ENCODE measurements around the gene ACSBG1.

The ACSBG1 gene

GRCh38 chr15:78237146-78237545, 2.8 kb upstream of the ACSBG1 start:
- no peak overlapping the region for H3K4me3 ChIP-seq (ENCODE audit: low read depth in 1 of 2, low read length in 2 of 2)
- DNase-seq, result no peak
- no peak overlapping the region for H2AFZ ChIP-seq (ENCODE audit: low read depth, low read length)
- TF ChIP-seq EZH2 (IDR thresholded peaks at IDR 0.05; ENCODE audit: borderline replicate concordance, low read depth, low read length, severe bottlenecking) (no peak), CTCF (IDR thresholded peaks at IDR 0.05; ENCODE audit: borderline replicate concordance, extremely low read depth, low read length, poor library complexity, severe bottlenecking) (no peak)
- H3K36me3 ChIP-seq (ENCODE audit: insufficient read depth, low read length), result no peaks in the 10 kb centered on the region
- peaks cover 3% of the 10 kb centered on the region for H3K27me3 ChIP-seq (ENCODE audit: insufficient read depth, low read length, poor library complexity)
- no peaks in the 10 kb centered on the region for H3K79me2 ChIP-seq (ENCODE audit: insufficient read depth, low read length)
- H3K9me3 ChIP-seq (ENCODE audit: insufficient read depth, low read length, severe bottlenecking), result no peaks in the 10 kb centered on the region
- H3K27ac ChIP-seq (ENCODE audit: low read length), result no peak overlapping the region
- no peak for ATAC-seq (ENCODE audit: insufficient read depth, low read depth)
- no peaks in the 10 kb centered on the region for H3K4me1 ChIP-seq (ENCODE audit: insufficient read depth, low read length)
- H4K20me1 ChIP-seq (ENCODE audit: insufficient read depth, low read length), result no peaks in the 10 kb centered on the region
- no peak overlapping the region for H3K9ac ChIP-seq (ENCODE audit: low read depth, low read length)
- H3K4me2 ChIP-seq (ENCODE audit: insufficient read depth, low read length), result no peak overlapping the region

GRCh38 chr15:78236491-78236890, 2.1 kb upstream of the ACSBG1 start:
- H3K27me3 ChIP-seq (ENCODE audit: insufficient read depth, low read length, poor library complexity), result peaks cover 3% of the 10 kb centered on the region
- DNase-seq (no peak), ATAC-seq (ENCODE audit: insufficient read depth, low read depth) (no peak)
- no peaks in the 10 kb centered on the region for H4K20me1 ChIP-seq (ENCODE audit: insufficient read depth, low read length)
- TF ChIP-seq EZH2 (IDR thresholded peaks at IDR 0.05; ENCODE audit: borderline replicate concordance, low read depth, low read length, severe bottlenecking) (no peak), CTCF (IDR thresholded peaks at IDR 0.05; ENCODE audit: borderline replicate concordance, extremely low read depth, low read length, poor library complexity, severe bottlenecking) (no peak)
- no peak overlapping the region for H3K4me3 ChIP-seq (ENCODE audit: low read depth in 1 of 2, low read length in 2 of 2)
- no peaks in the 10 kb centered on the region for H3K4me1 ChIP-seq (ENCODE audit: insufficient read depth, low read length)
- no peak overlapping the region for H3K27ac ChIP-seq (ENCODE audit: low read length)
- H2AFZ ChIP-seq (ENCODE audit: low read depth, low read length), result no peak overlapping the region
- no peak overlapping the region for H3K4me2 ChIP-seq (ENCODE audit: insufficient read depth, low read length)
- no peaks in the 10 kb centered on the region for H3K9me3 ChIP-seq (ENCODE audit: insufficient read depth, low read length, severe bottlenecking)
- H3K79me2 ChIP-seq (ENCODE audit: insufficient read depth, low read length), result no peaks in the 10 kb centered on the region
- H3K36me3 ChIP-seq (ENCODE audit: insufficient read depth, low read length), result no peaks in the 10 kb centered on the region
- no peak overlapping the region for H3K9ac ChIP-seq (ENCODE audit: low read depth, low read length)

- no peak for ATAC-seq (ENCODE audit: insufficient read depth, low read depth)
- no peak for TF ChIP-seq EZH2 (IDR thresholded peaks at IDR 0.05; ENCODE audit: borderline replicate concordance, low read depth, low read length, severe bottlenecking)
- no peak for TF ChIP-seq CTCF (IDR thresholded peaks at IDR 0.05; ENCODE audit: borderline replicate concordance, extremely low read depth, low read length, poor library complexity, severe bottlenecking)
- Histone ChIP-seq H3K79me2 (ENCODE audit: insufficient read depth, low read length) (no peaks in the 10 kb centered on the region), H3K4me3 (ENCODE audit: low read depth in 1 of 2, low read length in 2 of 2) (no peak overlapping the region), H3K27me3 (ENCODE audit: insufficient read depth, low read length, poor library complexity) (peaks cover 3% of the 10 kb centered on the region), H4K20me1 (ENCODE audit: insufficient read depth, low read length) (no peaks in the 10 kb centered on the region), H3K36me3 (ENCODE audit: insufficient read depth, low read length) (no peaks in the 10 kb centered on the region), H3K27ac (ENCODE audit: low read length) (no peak overlapping the region), H3K9ac (ENCODE audit: low read depth, low read length) (no peak overlapping the region), H3K4me2 (ENCODE audit: insufficient read depth, low read length) (no peak overlapping the region), H3K9me3 (ENCODE audit: insufficient read depth, low read length, severe bottlenecking) (no peaks in the 10 kb centered on the region), H2AFZ (ENCODE audit: low read depth, low read length) (no peak overlapping the region), H3K4me1 (ENCODE audit: insufficient read depth, low read length) (no peaks in the 10 kb centered on the region)
- no peak for DNase-seq
These were observed 869 bp downstream of the ACSBG1 start for GRCh38 chr15:78233496-78233895.

- no peak overlapping the region for H3K9ac ChIP-seq (ENCODE audit: low read depth, low read length)
- no peak overlapping the region for H3K4me2 ChIP-seq (ENCODE audit: insufficient read depth, low read length)
- no peaks in the 10 kb centered on the region for H4K20me1 ChIP-seq (ENCODE audit: insufficient read depth, low read length)
- no peaks in the 10 kb centered on the region for H3K79me2 ChIP-seq (ENCODE audit: insufficient read depth, low read length)
- H3K9me3 ChIP-seq (ENCODE audit: insufficient read depth, low read length, severe bottlenecking), result no peaks in the 10 kb centered on the region
- ATAC-seq (ENCODE audit: insufficient read depth, low read depth), result no peak
- H3K27me3 ChIP-seq (ENCODE audit: insufficient read depth, low read length, poor library complexity), result peaks cover 3% of the 10 kb centered on the region
- no peak for DNase-seq
- H3K4me3 ChIP-seq (ENCODE audit: low read depth in 1 of 2, low read length in 2 of 2), result no peak overlapping the region
- H3K27ac ChIP-seq (ENCODE audit: low read length), result no peak overlapping the region
- no peaks in the 10 kb centered on the region for H3K4me1 ChIP-seq (ENCODE audit: insufficient read depth, low read length)
- TF ChIP-seq CTCF (IDR thresholded peaks at IDR 0.05; ENCODE audit: borderline replicate concordance, extremely low read depth, low read length, poor library complexity, severe bottlenecking), result no peak
- no peak for TF ChIP-seq EZH2 (IDR thresholded peaks at IDR 0.05; ENCODE audit: borderline replicate concordance, low read depth, low read length, severe bottlenecking)
- H3K36me3 ChIP-seq (ENCODE audit: insufficient read depth, low read length), result no peaks in the 10 kb centered on the region
- no peak overlapping the region for H2AFZ ChIP-seq (ENCODE audit: low read depth, low read length)
These were observed 1.4 kb downstream of the ACSBG1 start for GRCh38 chr15:78232951-78233350.

All from DND-41 (cell line).